OCI-LY1 (cell line): ENCODE measurements around the gene TGM4.

Experiments used
- CTCF ChIP-seq: fragments of 200-600 bp; sonication (generic), shearing (Covaris generic); IDR thresholded peaks from 2 replicates; pipeline ENCODE4 v1.5.1; 2017; ENCODE audit warnings: mild to moderate bottlenecking, antibody characterized with exemption, low read length, moderate library complexity, mixed read lengths
- EZH2 ChIP-seq: fragments of 200-600 bp; sonication (generic), shearing (Covaris generic); IDR thresholded peaks from 2 replicates; pipeline ENCODE4 v1.8.0; 2017; ENCODE audit warnings: borderline replicate concordance, mixed run types, mild to moderate bottlenecking, antibody characterized with exemption, low read length, moderate library complexity, mixed read lengths

DNA sequence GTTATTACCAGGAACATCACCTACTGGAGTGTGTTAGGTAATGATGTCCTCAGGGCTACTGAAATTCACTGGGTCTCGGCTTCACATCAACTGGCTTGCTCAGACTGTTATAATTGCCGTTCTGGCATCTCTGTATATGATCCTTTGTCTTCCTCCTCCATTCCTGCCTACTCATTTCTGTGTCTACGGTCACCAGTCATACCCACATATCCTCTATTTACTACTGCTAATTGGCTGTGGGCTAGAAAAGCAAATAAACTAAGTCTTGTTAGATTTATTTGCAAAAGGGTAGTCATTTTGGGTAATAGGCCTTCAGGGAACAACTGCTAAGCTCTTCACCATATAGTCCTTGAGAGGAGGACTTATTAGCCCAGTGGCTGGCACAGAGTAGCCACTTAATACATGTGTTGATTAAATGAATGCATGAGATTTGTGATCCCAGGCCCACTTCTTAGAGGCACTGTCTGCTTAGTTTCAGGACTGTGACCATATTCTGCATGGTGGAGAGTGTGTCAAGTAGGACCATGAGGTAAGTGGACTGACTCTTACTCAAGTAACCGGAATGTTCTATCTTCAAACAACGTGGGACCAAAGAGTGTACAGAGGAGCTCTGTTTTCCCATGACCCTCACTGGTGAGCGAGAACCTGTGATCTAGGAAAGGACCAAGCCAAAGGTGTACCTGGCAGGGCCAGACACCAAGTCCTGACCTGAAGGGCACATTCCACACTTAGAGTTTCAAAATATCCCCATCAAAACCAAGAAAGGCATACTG, 88.4 kb downstream of the TGM4 start:
- TF ChIP-seq CTCF, result no peak
- TF ChIP-seq EZH2, result no peak
